Neural cell (in vitro differentiated cells): ENCODE data around the gene HCST. TPM values are rescaled to one million over a fixed set of nuclear protein-coding genes. Genes with fewer than 3 reads are reported as not detected.

Source experiments
- H2AFZ ChIP-seq: fragments of 200-600, 300-800 bp; sonication (generic), shearing (Covaris generic); 2 replicates; pipeline ENCODE4 v1.6.0; 2014; ENCODE audit warnings: low read depth, mild to moderate bottlenecking, antibody characterized with exemption, low read length, moderate library complexity
- H3F3A ChIP-seq: fragments of 200-600 bp; shearing (Covaris generic); 2 replicates; pipeline ENCODE4 v1.6.1; 2016; ENCODE audit warnings: mild to moderate bottlenecking, moderate library complexity, mixed read lengths, antibody characterized with exemption, low read length; ENCODE audit not compliant: insufficient read depth, poor library complexity, severe bottlenecking
- H3K27ac ChIP-seq: fragments of 200-600, 300-800 bp; sonication (generic), shearing (Covaris generic); 2 replicates; pipeline ENCODE4 v1.5.1; 2014; ENCODE audit warnings: mild to moderate bottlenecking, low read length, moderate library complexity
- H3K27me3 ChIP-seq: fragments of 300-800, 200-600 bp; sonication (generic), shearing (Covaris generic); 2 replicates; pipeline ENCODE4 v1.6.0; 2014; ENCODE audit warnings: mild to moderate bottlenecking, low read depth, low read length, moderate library complexity; ENCODE audit not compliant: insufficient read depth
- H3K36me3 ChIP-seq: fragments of 300-800, 200-600 bp; sonication (generic), shearing (Covaris generic); 2 replicates; pipeline ENCODE4 v1.5.1; 2014; ENCODE audit warnings: mild to moderate bottlenecking, antibody characterized with exemption, low read length, moderate library complexity; ENCODE audit not compliant: insufficient read depth
- H3K4me2 ChIP-seq: fragments of 300-800, 200-600 bp; sonication (generic), shearing (Covaris generic); 2 replicates; pipeline ENCODE4 v1.6.0; 2014; ENCODE audit warnings: mild to moderate bottlenecking, low read length
- H3K4me3 ChIP-seq: fragments of 300-800, 200-600 bp; sonication (generic), shearing (Covaris generic); 2 replicates; pipeline ENCODE4 v1.5.1; 2014; ENCODE audit warnings: mild to moderate bottlenecking, low read length, moderate library complexity
- H3K79me2 ChIP-seq: fragments of 200-600 bp; shearing (Covaris generic); replicated peaks from 2 replicates; pipeline ENCODE4 v1.6.0; 2014; ENCODE audit warnings: mild to moderate bottlenecking, low read length, moderate library complexity; ENCODE audit not compliant: insufficient read depth
- H3K9ac ChIP-seq: fragments of 300-800, 200-600 bp; sonication (generic), shearing (Covaris generic); 2 replicates; pipeline ENCODE4 v1.6.1; 2016; ENCODE audit warnings: mild to moderate bottlenecking, low read length, mixed read lengths
- H3K9me2 ChIP-seq: fragments of 200-600 bp; shearing (Covaris generic); 2 replicates; pipeline ENCODE4 v1.6.1; 2016; ENCODE audit warnings: mild to moderate bottlenecking, low read length, mixed read lengths; ENCODE audit not compliant: insufficient read depth
- H3K9me3 ChIP-seq: fragments of 200-600, 300-800 bp; sonication (generic), shearing (Covaris generic); 2 replicates; pipeline ENCODE4 v1.6.1; 2016; ENCODE audit warnings: mild to moderate bottlenecking, mixed run types, low read length, moderate library complexity, mixed read lengths
- H4K20me1 ChIP-seq: fragments of 200-600 bp; shearing (Covaris generic); 2 replicates; pipeline ENCODE4 v1.6.1; 2016; ENCODE audit warnings: mild to moderate bottlenecking, mixed run types; ENCODE audit not compliant: insufficient read depth
- EP300 ChIP-seq: fragments of 450-650 bp; conservative IDR thresholded peaks from 2 replicates; pipeline ENCODE4 v1.6.1; 2014; ENCODE audit warnings: antibody characterized with exemption, mild to moderate bottlenecking, moderate library complexity; ENCODE audit not compliant: poor library complexity, severe bottlenecking
- EZH2 ChIP-seq: fragments of 200-600, 300-800 bp; shearing (Covaris generic), sonication (generic); IDR thresholded peaks from 2 replicates; pipeline ENCODE4 v1.6.1; 2014; ENCODE audit warnings: antibody characterized with exemption, low read length, borderline replicate concordance, mild to moderate bottlenecking; ENCODE audit not compliant: insufficient read depth, poor library complexity, severe bottlenecking
- MXI1 ChIP-seq: fragments of 450-650 bp; conservative IDR thresholded peaks from 2 replicates; pipeline ENCODE4 v1.6.1; 2014; ENCODE audit warnings: antibody characterized with exemption, mild to moderate bottlenecking; ENCODE audit not compliant: poor library complexity, severe bottlenecking
- POLR2AphosphoS5 ChIP-seq: IDR thresholded peaks from 2 replicates; pipeline ENCODE4 v1.6.1; 2012
- RAD21 ChIP-seq: fragments of 450-650 bp; conservative IDR thresholded peaks from 2 replicates; pipeline ENCODE4 v1.6.1; 2014; ENCODE audit warnings: antibody characterized with exemption, mild to moderate bottlenecking, moderate library complexity
- SMC3 ChIP-seq: fragments of 450-650 bp; conservative IDR thresholded peaks from 2 replicates; pipeline ENCODE4 v1.6.1; 2014; ENCODE audit warnings: antibody characterized with exemption, mild to moderate bottlenecking, moderate library complexity; ENCODE audit not compliant: poor library complexity
- TAF1 ChIP-seq: IDR thresholded peaks from 2 replicates; pipeline ENCODE4 v1.6.1; 2012; ENCODE audit warnings: low read depth
- polyA plus RNA-seq: library from polyadenylated mRNA; depleted of rRNA; stranded (reverse); fragments of >200 nt; gene quantifications from 2 replicates; pipeline ENCODE4 v1.2.3, GENCODE V29; 2014
- TF ChIP-seq, protein P1 (sequence below): fragments of 450-650 bp; IDR thresholded peaks from 2 replicates; pipeline ENCODE4 v1.5.1; 2014; ENCODE audit warnings: antibody characterized with exemption, mild to moderate bottlenecking, moderate library complexity; ENCODE audit not compliant: poor library complexity, severe bottlenecking
- TF ChIP-seq, protein P2 (sequence below): IDR thresholded peaks from 2 replicates; pipeline ENCODE4 v1.6.1; 2012; ENCODE audit warnings: borderline replicate concordance

HCST gene
- polyA plus RNA-seq, 1 donor from 2014 or later: not detected

DNA sequence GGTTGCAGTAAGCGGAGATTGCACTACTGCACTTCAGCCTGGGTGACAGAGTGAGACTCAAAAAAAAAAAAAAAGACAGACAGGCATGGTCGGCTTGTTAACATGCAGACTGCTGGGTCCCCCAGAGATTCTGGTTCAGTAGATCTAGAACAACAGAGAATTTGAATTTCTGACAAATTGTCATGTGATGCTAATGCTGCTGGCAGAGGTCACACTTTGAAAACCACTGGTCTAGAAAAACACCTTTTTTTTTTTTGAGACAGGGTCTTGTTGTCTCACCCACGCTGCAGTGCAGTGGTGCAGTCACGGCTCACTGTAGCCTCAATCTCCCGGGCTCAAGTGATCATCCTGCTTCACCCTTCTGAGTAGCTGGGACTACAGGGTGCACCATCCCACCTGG lies 26.2 kb downstream of the HCST start:
- TF ChIP-seq POLR2AphosphoS5 (no peak), MXI1 (no peak), RAD21 (no peak), TAF1 (no peak), EP300 (no peak), SMC3 (no peak), EZH2 (no peak)
- TF ChIP-seq, protein P1, sequence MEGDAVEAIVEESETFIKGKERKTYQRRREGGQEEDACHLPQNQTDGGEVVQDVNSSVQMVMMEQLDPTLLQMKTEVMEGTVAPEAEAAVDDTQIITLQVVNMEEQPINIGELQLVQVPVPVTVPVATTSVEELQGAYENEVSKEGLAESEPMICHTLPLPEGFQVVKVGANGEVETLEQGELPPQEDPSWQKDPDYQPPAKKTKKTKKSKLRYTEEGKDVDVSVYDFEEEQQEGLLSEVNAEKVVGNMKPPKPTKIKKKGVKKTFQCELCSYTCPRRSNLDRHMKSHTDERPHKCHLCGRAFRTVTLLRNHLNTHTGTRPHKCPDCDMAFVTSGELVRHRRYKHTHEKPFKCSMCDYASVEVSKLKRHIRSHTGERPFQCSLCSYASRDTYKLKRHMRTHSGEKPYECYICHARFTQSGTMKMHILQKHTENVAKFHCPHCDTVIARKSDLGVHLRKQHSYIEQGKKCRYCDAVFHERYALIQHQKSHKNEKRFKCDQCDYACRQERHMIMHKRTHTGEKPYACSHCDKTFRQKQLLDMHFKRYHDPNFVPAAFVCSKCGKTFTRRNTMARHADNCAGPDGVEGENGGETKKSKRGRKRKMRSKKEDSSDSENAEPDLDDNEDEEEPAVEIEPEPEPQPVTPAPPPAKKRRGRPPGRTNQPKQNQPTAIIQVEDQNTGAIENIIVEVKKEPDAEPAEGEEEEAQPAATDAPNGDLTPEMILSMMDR: no peak
- TF ChIP-seq, protein P2, sequence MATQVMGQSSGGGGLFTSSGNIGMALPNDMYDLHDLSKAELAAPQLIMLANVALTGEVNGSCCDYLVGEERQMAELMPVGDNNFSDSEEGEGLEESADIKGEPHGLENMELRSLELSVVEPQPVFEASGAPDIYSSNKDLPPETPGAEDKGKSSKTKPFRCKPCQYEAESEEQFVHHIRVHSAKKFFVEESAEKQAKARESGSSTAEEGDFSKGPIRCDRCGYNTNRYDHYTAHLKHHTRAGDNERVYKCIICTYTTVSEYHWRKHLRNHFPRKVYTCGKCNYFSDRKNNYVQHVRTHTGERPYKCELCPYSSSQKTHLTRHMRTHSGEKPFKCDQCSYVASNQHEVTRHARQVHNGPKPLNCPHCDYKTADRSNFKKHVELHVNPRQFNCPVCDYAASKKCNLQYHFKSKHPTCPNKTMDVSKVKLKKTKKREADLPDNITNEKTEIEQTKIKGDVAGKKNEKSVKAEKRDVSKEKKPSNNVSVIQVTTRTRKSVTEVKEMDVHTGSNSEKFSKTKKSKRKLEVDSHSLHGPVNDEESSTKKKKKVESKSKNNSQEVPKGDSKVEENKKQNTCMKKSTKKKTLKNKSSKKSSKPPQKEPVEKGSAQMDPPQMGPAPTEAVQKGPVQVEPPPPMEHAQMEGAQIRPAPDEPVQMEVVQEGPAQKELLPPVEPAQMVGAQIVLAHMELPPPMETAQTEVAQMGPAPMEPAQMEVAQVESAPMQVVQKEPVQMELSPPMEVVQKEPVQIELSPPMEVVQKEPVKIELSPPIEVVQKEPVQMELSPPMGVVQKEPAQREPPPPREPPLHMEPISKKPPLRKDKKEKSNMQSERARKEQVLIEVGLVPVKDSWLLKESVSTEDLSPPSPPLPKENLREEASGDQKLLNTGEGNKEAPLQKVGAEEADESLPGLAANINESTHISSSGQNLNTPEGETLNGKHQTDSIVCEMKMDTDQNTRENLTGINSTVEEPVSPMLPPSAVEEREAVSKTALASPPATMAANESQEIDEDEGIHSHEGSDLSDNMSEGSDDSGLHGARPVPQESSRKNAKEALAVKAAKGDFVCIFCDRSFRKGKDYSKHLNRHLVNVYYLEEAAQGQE: no peak
- H3K9ac ChIP-seq: no peak overlapping the region
- no peak overlapping the region for H3K4me2 ChIP-seq
- no peaks in the 10 kb centered on the region for H3K9me3 ChIP-seq
- no peaks in the 10 kb centered on the region for H3K9me2 ChIP-seq
- H3K79me2 ChIP-seq: no peaks in the 10 kb centered on the region
- H3K4me3 ChIP-seq: no peak overlapping the region
- no peaks in the 10 kb centered on the region for H3K36me3 ChIP-seq
- no peak overlapping the region for H2AFZ ChIP-seq
- no peaks in the 10 kb centered on the region for H3K27me3 ChIP-seq
- peaks cover 3% of the 10 kb centered on the region for H3F3A ChIP-seq
- H3K27ac ChIP-seq: no peak overlapping the region
- H4K20me1 ChIP-seq: no peaks in the 10 kb centered on the region

DNA sequence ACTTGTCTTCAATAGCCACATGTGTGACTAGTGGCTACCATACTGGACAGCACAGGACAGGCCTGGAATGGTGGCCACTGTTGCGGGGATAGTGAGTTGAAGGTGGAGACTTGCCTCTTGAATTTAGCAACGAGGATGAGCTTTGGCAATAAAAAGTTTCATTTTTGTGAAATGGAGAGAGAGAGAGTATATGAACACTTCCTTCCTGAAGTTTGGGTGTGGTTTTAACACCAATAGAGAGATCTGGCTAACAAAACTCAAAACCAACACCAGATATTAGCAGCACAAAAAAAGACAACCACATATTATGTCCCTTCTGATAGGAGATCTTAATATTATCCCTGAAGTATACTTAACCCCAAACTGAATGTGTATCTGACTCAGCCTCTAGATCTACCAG lies 27.5 kb downstream of the HCST start:
- Histone ChIP-seq H3K36me3 (no peaks in the 10 kb centered on the region), H3K27ac (no peak overlapping the region), H3K9me2 (no peaks in the 10 kb centered on the region), H3K9ac (no peak overlapping the region), H3K4me2 (no peak overlapping the region), H3K27me3 (no peaks in the 10 kb centered on the region), H2AFZ (no peak overlapping the region), H4K20me1 (no peaks in the 10 kb centered on the region), H3K9me3 (no peaks in the 10 kb centered on the region), H3K4me3 (no peak overlapping the region), H3F3A (peaks cover 3% of the 10 kb centered on the region), H3K79me2 (no peaks in the 10 kb centered on the region)
- TF ChIP-seq EP300: no peak
- no peak for TF ChIP-seq TAF1
- no peak for TF ChIP-seq MXI1
- TF ChIP-seq, protein P2: no peak
- TF ChIP-seq EZH2: no peak
- no peak for TF ChIP-seq POLR2AphosphoS5
- TF ChIP-seq, protein P1: no peak
- no peak for TF ChIP-seq SMC3
- no peak for TF ChIP-seq RAD21
